ENCODE results near the gene CCNA1.

GRCh38 chr13:36490055-36490454 is 57.8 kb downstream of the CCNA1 start:
- TF ChIP-seq CTCF (IDR thresholded peaks at IDR 0.05; ENCODE audit: insufficient read depth, low read length, poor library complexity, severe bottlenecking) (no peak), EZH2phosphoT487 (conservative IDR thresholded peaks at IDR 0.05; ENCODE audit: low read length) (no peak)

Measured in SU-DHL-6 (cell line).